DND-41 (cell line): ENCODE measurements around the gene TMEM51.

Experiments
- ATAC-seq: fragments of 200-7000 bp; cut with Tn5 transposase; 3 replicates; pipeline ENCODE4 v1.9.1; 2021; ENCODE audit warnings: low read depth; ENCODE audit not compliant: insufficient read depth
- DNase-seq: peaks from one replicate; pipeline ENCODE4 v3.0.0-alpha.2; 2020
- H2AFZ ChIP-seq: 2 replicates; pipeline ENCODE4 v1.6.0; 2012; ENCODE audit warnings: low read depth, low read length
- H3K27ac ChIP-seq: 2 replicates; pipeline ENCODE4 v1.5.1; 2012; ENCODE audit warnings: low read length, inconsistent platforms
- H3K27me3 ChIP-seq: fragments of 200-600 bp; sonication (generic); 2 replicates; pipeline ENCODE4 v1.6.0; 2012; ENCODE audit warnings: low read length, mild to moderate bottlenecking, inconsistent platforms; ENCODE audit not compliant: insufficient read depth, poor library complexity
- H3K36me3 ChIP-seq: 2 replicates; pipeline ENCODE4 v1.5.1; 2012; ENCODE audit warnings: low read length, inconsistent platforms; ENCODE audit not compliant: insufficient read depth
- H3K4me1 ChIP-seq: 2 replicates; pipeline ENCODE4 v1.5.1; 2012; ENCODE audit warnings: mild to moderate bottlenecking, low read length; ENCODE audit not compliant: insufficient read depth
- H3K4me2 ChIP-seq: 2 replicates; pipeline ENCODE4 v1.6.0; 2012; ENCODE audit warnings: mild to moderate bottlenecking, moderate library complexity, low read length, inconsistent platforms; ENCODE audit not compliant: insufficient read depth
- H3K4me3 ChIP-seq, 2 experiments: fragments of 200-600 bp in 1 of 2; shearing (Covaris generic) in 1 of 2; 2 replicates each; pipeline ENCODE4 v1.5.1; 2012 to 2016; ENCODE audit warnings: inconsistent platforms in 2 of 2, low read length in 2 of 2, mild to moderate bottlenecking in 2 of 2, low read depth in 1 of 2, moderate library complexity in 1 of 2
- H3K79me2 ChIP-seq: 2 replicates; pipeline ENCODE4 v1.6.0; 2012; ENCODE audit warnings: low read length, inconsistent platforms; ENCODE audit not compliant: insufficient read depth
- H3K9ac ChIP-seq: 2 replicates; pipeline ENCODE4 v1.6.0; 2012; ENCODE audit warnings: low read depth, mild to moderate bottlenecking, inconsistent platforms, low read length, moderate library complexity
- H3K9me3 ChIP-seq: 2 replicates; pipeline ENCODE4 v1.5.1; 2012; ENCODE audit warnings: low read length, moderate library complexity, mild to moderate bottlenecking, inconsistent platforms; ENCODE audit not compliant: insufficient read depth, severe bottlenecking
- H4K20me1 ChIP-seq: 2 replicates; pipeline ENCODE4 v1.6.0; 2012; ENCODE audit warnings: low read length; ENCODE audit not compliant: insufficient read depth
- CTCF ChIP-seq: IDR thresholded peaks from 2 replicates; pipeline ENCODE4 v1.5.1; 2012; ENCODE audit warnings: borderline replicate concordance, low read length, moderate library complexity, mild to moderate bottlenecking; ENCODE audit not compliant: poor library complexity, severe bottlenecking; ENCODE audit errors: extremely low read depth
- EZH2 ChIP-seq: IDR thresholded peaks from 3 replicates; pipeline ENCODE4 v1.6.1; 2012; ENCODE audit warnings: borderline replicate concordance, low read depth, mild to moderate bottlenecking, moderate library complexity, low read length, inconsistent platforms; ENCODE audit not compliant: severe bottlenecking

The TMEM51 gene

GRCh38 chr1:15188678-15189077 is 35.1 kb downstream of the TMEM51 start:
- Histone ChIP-seq H3K79me2 (no peaks in the 10 kb centered on the region), H4K20me1 (no peaks in the 10 kb centered on the region; the same call in 1 of the 2 replicates), H3K9me3 (no peaks in the 10 kb centered on the region), H3K36me3 (no peaks in the 10 kb centered on the region), H3K4me3 (no peak overlapping the region), H3K4me2 (no peak overlapping the region), H2AFZ (no peak overlapping the region), H3K9ac (no peak overlapping the region), H3K4me1 (no peaks in the 10 kb centered on the region), H3K27ac (no peak overlapping the region), H3K27me3 (peaks cover 17% of the 10 kb centered on the region)
- no peak for ATAC-seq
- TF ChIP-seq EZH2 (no peak), CTCF (no peak)
- DNase-seq, result no peak

GRCh38 chr1:15189692-15190370 is 36.3 kb downstream of the TMEM51 start:
- ATAC-seq (no peak), DNase-seq (no peak)
- no peaks in the 10 kb centered on the region for H3K79me2 ChIP-seq
- no peak overlapping the region for H3K9ac ChIP-seq
- H3K27me3 ChIP-seq, result peaks cover 17% of the 10 kb centered on the region
- no peak overlapping the region for H3K27ac ChIP-seq
- no peaks in the 10 kb centered on the region for H3K4me1 ChIP-seq
- no peaks in the 10 kb centered on the region for H3K9me3 ChIP-seq
- no peaks in the 10 kb centered on the region; the same call in 1 of the 2 replicates for H4K20me1 ChIP-seq
- no peak overlapping the region for H3K4me3 ChIP-seq
- no peak overlapping the region for H2AFZ ChIP-seq
- H3K36me3 ChIP-seq, result no peaks in the 10 kb centered on the region
- no peak for TF ChIP-seq EZH2
- TF ChIP-seq CTCF, result no peak
- no peak overlapping the region for H3K4me2 ChIP-seq

GRCh38 chr1:15191267-15191666 is 37.7 kb downstream of the TMEM51 start:
- H3K4me1 ChIP-seq, result no peaks in the 10 kb centered on the region
- no peak overlapping the region for H3K9ac ChIP-seq
- TF ChIP-seq EZH2 (no peak), CTCF (no peak)
- H3K27ac ChIP-seq, result no peak overlapping the region
- H3K27me3 ChIP-seq, result peaks cover 17% of the 10 kb centered on the region
- H3K36me3 ChIP-seq, result no peaks in the 10 kb centered on the region
- no peaks in the 10 kb centered on the region for H3K79me2 ChIP-seq
- no peaks in the 10 kb centered on the region; the same call in 1 of the 2 replicates for H4K20me1 ChIP-seq
- H3K4me3 ChIP-seq, result no peak overlapping the region
- H3K9me3 ChIP-seq, result no peaks in the 10 kb centered on the region
- H3K4me2 ChIP-seq, result no peak overlapping the region
- DNase-seq (no peak), ATAC-seq (no peak)
- no peak overlapping the region for H2AFZ ChIP-seq

- no peaks in the 10 kb centered on the region for H3K36me3 ChIP-seq
- no peaks in the 10 kb centered on the region for H3K79me2 ChIP-seq
- no peak overlapping the region for H2AFZ ChIP-seq
- no peaks in the 10 kb centered on the region for H3K9me3 ChIP-seq
- no peaks in the 10 kb centered on the region for H3K4me1 ChIP-seq
- DNase-seq (no peak), ATAC-seq (no peak)
- no peak overlapping the region for H3K4me3 ChIP-seq
- H4K20me1 ChIP-seq, result no peaks in the 10 kb centered on the region; the same call in 1 of the 2 replicates
- H3K27ac ChIP-seq, result no peak overlapping the region
- H3K27me3 ChIP-seq, result peaks cover 17% of the 10 kb centered on the region
- H3K4me2 ChIP-seq, result no peak overlapping the region
- no peak for TF ChIP-seq CTCF
- no peak for TF ChIP-seq EZH2
- H3K9ac ChIP-seq, result no peak overlapping the region
Observed at GRCh38 chr1:15191770-15192169, 38.2 kb downstream of the TMEM51 start.
